Stimulated activated CD4-positive, alpha-beta T cell treated with anti-CD3 and anti-CD28 coated beads, Interleukin-15, amount 100 ng/mL, for 24 hours (primary cell): ENCODE results near the gene FOXF1.

Experiments
- DNase-seq: peaks from one replicate; pipeline ENCODE4 v3.0.0-alpha.2; 2020

FOXF1 gene

GRCh38 chr16:86559802-86560305 is 49.5 kb downstream of the FOXF1 start:
- DNase-seq: no peak

DNA sequence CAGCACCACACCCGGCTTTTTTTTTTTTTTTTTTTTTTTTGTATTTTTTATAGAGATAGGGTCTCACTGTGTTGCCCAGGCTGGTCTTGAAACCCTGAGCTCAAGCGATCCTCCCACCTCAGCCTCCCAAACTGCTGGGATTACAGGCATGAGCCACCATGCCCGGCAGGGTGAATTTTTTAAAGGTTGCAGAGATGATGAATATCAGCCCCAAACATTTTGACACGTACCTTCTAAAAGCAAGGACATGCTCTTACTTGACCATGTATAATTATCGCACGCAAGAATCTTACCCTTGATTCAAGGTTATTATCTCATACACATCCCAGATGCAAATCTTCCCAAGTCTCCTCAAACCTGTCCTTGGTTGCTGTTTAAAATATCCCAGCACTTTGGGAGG is 52.0 kb downstream of the FOXF1 start:
- DNase-seq: no peak

DNA sequence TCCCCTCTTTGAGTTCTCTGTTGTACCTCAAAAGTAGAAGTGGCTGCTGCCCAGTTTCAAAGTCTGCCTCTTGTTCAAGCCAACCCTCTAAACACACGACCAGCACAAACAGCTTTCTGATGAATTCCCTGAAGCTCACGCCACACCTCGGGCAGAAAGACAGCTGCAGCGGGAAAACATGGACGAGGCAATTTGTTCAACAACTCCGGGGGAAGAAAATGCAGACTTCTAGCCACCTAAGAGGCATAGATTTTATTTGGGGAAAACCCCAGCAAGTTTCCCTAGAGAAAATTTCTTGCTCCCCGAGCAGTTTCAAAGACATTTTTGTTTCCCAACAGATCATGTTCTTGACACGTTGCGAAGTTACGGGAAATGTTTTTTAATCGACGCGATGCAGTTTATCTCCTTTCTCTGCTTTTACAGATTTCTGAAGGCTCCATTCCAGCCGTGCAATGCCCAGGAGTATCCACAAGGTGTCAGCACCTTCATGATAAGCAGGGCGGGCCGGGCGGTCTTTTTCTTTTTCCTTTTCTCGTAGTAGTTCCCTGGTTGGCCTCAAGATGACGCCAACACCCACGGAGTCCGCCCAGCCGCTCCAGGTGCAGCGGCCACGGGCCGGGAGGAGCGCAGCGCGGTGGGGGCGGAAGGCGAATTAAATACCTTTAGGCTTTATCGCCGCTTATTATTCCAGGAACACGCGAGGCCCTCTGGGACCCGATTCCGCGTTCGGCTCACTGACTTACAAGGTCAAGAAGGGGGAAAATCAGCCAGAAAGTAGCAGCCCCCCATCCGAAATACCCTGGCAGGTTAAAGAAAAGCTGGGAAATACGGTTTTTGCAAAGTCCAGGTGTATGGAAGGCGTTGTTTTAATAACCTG is 53.4 kb downstream of the FOXF1 start:
- DNase-seq: peak; percentile 90
